ENCODE data around the gene LMTK2.

GRCh38 chr7:98196706-98197605 lies 90.3 kb downstream of the LMTK2 start:
- TF ChIP-seq, protein P1, sequence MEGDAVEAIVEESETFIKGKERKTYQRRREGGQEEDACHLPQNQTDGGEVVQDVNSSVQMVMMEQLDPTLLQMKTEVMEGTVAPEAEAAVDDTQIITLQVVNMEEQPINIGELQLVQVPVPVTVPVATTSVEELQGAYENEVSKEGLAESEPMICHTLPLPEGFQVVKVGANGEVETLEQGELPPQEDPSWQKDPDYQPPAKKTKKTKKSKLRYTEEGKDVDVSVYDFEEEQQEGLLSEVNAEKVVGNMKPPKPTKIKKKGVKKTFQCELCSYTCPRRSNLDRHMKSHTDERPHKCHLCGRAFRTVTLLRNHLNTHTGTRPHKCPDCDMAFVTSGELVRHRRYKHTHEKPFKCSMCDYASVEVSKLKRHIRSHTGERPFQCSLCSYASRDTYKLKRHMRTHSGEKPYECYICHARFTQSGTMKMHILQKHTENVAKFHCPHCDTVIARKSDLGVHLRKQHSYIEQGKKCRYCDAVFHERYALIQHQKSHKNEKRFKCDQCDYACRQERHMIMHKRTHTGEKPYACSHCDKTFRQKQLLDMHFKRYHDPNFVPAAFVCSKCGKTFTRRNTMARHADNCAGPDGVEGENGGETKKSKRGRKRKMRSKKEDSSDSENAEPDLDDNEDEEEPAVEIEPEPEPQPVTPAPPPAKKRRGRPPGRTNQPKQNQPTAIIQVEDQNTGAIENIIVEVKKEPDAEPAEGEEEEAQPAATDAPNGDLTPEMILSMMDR (conservative IDR thresholded peaks at IDR 0.05; ENCODE audit: low read length), result no peak
- TF ChIP-seq EZH2phosphoT487 (IDR thresholded peaks at IDR 0.05; ENCODE audit: borderline replicate concordance, low read depth, low read length), result no peak

Data from OCI-LY7 (cell line).